IPS-18a (cell line): Measurements from ENCODE around the gene CPLX4.

Experiments
- H3K27ac ChIP-seq: one replicate; pipeline ENCODE4 v1.5.1; 2013; ENCODE audit warnings: low read length
- H3K27me3 ChIP-seq: one replicate; pipeline ENCODE4 v1.6.1; 2013; ENCODE audit warnings: mild to moderate bottlenecking, low read length; ENCODE audit not compliant: control insufficient read depth, insufficient read depth
- H3K36me3 ChIP-seq: one replicate; pipeline ENCODE4 v1.6.1; 2013; ENCODE audit warnings: low read depth, low read length; ENCODE audit not compliant: control insufficient read depth
- H3K4me1 ChIP-seq: one replicate; pipeline ENCODE4 v1.6.1; 2013; ENCODE audit warnings: low read depth, low read length; ENCODE audit not compliant: control insufficient read depth
- H3K4me3 ChIP-seq: one replicate; pipeline ENCODE4 v1.5.1; 2013; ENCODE audit warnings: low read length
- H3K9ac ChIP-seq: one replicate; pipeline ENCODE4 v1.6.1; 2013; ENCODE audit warnings: mild to moderate bottlenecking, low read length, moderate library complexity
- H3K9me3 ChIP-seq: one replicate; pipeline ENCODE4 v1.6.1; 2013; ENCODE audit warnings: low read depth, low read length; ENCODE audit not compliant: control insufficient read depth

CPLX4 gene, protein sequence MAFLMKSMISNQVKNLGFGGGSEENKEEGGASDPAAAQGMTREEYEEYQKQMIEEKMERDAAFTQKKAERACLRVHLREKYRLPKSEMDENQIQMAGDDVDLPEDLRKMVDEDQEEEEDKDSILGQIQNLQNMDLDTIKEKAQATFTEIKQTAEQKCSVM

DNA sequence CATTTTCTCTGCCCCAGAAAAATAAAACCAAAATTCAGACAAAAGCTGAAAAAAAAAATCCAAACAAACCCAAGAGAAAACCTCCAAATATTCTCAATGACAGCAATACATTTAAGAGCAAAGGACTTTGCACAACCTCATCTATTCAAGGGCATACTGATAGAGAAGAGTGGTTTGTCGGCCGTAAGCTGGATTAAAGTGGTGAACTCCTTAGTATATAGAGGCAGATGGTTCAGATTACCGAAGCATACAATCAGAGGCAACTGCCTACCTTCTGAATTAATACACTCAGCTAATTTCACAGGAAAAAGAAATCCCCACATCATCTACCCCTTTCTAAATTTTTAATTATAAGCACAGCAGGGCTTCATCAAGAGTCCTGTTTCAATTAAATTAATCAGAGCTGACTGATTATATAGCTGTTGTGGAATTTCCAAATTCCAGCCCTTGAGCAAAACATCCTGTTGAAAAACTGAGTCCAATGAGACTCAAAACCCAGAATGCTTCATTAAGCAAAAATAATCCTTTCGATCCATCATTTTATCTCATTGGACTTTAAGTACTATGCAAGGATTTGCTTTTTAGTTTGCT is at the start of gene CPLX4:
Gene CPLX4, minus strand, starts transcription at position 190 of the 591 bp plus-strand sequence. Its CDS starts 187 bp downstream, at position 3.
- Histone ChIP-seq H3K36me3 (no peaks in the 10 kb centered on the region), H3K27me3 (no peaks in the 10 kb centered on the region), H3K9me3 (no peaks in the 10 kb centered on the region), H3K27ac (no peak within 1 kb of the TSS), H3K4me3 (no peak within 1 kb of the TSS), H3K9ac (no peak within 1 kb of the TSS), H3K4me1 (no peaks in the 10 kb centered on the region)

- H3K9ac ChIP-seq: no peak overlapping the region
- no peaks in the 10 kb centered on the region for H3K9me3 ChIP-seq
- H3K4me1 ChIP-seq: peaks cover 5% of the 10 kb centered on the region
- H3K4me3 ChIP-seq: no peak overlapping the region
- no peak overlapping the region for H3K27ac ChIP-seq
- H3K27me3 ChIP-seq: peaks cover 35% of the 10 kb centered on the region
- peaks cover 11% of the 10 kb centered on the region for H3K36me3 ChIP-seq
These were observed 41.9 kb upstream of the CPLX4 start for GRCh38 chr18:59360381-59360780.

- H3K27me3 ChIP-seq: peaks cover 35% of the 10 kb centered on the region
- H3K36me3 ChIP-seq: peaks cover 19% of the 10 kb centered on the region
- H3K9me3 ChIP-seq: no peaks in the 10 kb centered on the region
- no peak overlapping the region for H3K9ac ChIP-seq
- H3K4me1 ChIP-seq: peaks cover 5% of the 10 kb centered on the region
- no peak overlapping the region for H3K27ac ChIP-seq
- H3K4me3 ChIP-seq: peak overlapping the region; percentile 50
These were observed 41.1 kb upstream of the CPLX4 start for GRCh38 chr18:59359576-59359952.

DNA sequence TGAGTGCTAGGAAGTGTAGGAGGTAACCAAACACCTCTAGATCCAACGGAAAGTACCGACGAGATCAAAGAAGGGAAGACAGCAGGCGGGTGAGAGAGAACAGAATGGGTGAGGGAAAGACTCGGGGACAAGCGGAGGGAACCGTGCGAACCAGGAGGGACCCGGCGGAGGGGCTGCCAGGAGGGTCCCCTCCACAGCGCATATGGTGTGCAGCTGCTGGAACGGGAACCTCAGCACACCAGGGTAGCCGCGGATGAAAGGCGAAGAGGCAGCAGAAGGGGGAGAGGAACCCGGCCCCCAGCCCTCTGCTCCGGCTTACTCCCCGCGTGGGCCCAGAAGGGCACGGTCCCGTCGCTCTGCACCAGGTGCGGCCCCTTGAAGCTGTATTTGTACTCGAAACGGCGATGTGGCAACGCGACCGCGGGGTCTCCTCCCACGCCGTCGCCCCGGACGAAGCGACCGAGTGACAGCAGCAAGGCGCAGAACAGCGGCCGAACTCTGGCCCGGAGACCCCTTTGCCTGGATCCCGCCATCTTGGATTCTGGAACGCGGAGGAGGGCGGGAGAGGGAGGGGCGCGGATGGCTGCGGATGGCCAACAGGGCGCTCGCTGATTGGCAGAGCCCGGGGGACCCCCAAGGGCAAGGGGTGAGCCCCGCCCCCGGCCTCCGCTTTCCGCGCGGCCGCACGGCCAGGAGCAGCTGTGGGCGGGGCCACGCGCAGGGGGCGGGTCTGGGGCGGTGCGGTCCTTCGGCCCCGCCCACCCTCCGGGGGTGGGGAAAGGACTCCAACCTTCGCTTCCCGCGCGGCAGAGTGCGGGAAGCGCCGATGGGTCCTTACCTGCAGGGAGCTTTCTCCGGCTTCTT is 40.5 kb upstream of the CPLX4 start, which contains the start of gene LMAN1:
Gene LMAN1, minus strand, starts transcription at position 554 of the 864 bp plus-strand sequence. Its CDS starts 21 bp downstream, at position 533.
- H3K4me3 ChIP-seq: peak within 1 kb of the TSS; percentile 96
- H3K9me3 ChIP-seq: no peaks in the 10 kb centered on the region
- H3K36me3 ChIP-seq: peaks cover 25% of the 10 kb centered on the region
- H3K27ac ChIP-seq: peak within 1 kb of the TSS; percentile 80
- H3K4me1 ChIP-seq: peaks cover 5% of the 10 kb centered on the region
- H3K9ac ChIP-seq: peak within 1 kb of the TSS; percentile 91
- H3K27me3 ChIP-seq: peaks cover 35% of the 10 kb centered on the region

GRCh38 chr18:59358414-59358711 is 39.9 kb upstream of the CPLX4 start:
- Histone ChIP-seq H3K4me3 (peak overlapping the region; percentile 96), H3K36me3 (peaks cover 31% of the 10 kb centered on the region), H3K27ac (peak overlapping the region; percentile 80), H3K9me3 (no peaks in the 10 kb centered on the region), H3K4me1 (peaks cover 5% of the 10 kb centered on the region), H3K27me3 (peaks cover 31% of the 10 kb centered on the region), H3K9ac (peak overlapping the region; percentile 91)

DNA sequence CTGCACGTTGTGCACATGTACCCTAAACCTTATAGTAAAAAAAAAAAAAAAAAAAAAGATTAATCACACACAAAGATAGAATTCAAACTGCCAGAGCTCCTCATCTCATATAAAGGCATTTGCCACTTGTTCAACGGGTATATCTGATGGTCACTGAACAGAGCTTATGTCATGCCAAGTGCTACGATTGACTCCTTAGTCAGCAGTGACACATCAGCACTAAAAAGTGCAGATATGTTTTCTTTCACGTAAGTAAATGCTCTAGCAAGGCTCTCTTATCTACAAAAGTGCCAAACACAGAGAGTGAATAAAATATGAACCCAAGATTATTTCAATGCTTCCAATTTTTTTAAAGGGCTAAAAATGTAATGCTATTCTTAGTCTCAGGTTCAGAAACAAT is 39.5 kb upstream of the CPLX4 start:
- Histone ChIP-seq H3K36me3 (peaks cover 35% of the 10 kb centered on the region), H3K9me3 (no peaks in the 10 kb centered on the region), H3K4me1 (peaks cover 5% of the 10 kb centered on the region), H3K27ac (no peak overlapping the region), H3K27me3 (peaks cover 27% of the 10 kb centered on the region), H3K4me3 (peak overlapping the region; percentile 96), H3K9ac (peak overlapping the region; percentile 91)

DNA sequence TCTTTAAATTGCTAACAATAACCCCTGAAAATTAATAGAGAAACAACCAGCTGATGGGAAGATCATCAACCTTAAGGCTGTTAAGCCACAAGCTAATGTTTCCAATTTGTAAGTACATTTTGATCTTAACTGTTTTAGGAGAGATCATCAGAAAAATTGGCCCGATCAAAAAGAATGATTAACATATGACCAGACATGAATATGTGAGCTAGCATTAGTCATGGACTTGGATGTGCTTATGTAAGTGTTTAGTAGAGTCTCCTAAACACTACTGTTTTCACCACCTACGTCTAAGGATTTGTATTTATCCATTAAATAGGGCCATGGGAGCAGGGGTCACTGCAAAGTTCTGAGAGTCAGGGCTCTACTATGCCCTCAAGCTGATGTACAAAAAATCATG is 36.3 kb upstream of the CPLX4 start:
- no peak overlapping the region for H3K27ac ChIP-seq
- H3K4me1 ChIP-seq: peaks cover 5% of the 10 kb centered on the region
- no peak overlapping the region for H3K4me3 ChIP-seq
- no peaks in the 10 kb centered on the region for H3K9me3 ChIP-seq
- H3K9ac ChIP-seq: no peak overlapping the region
- peaks cover 5% of the 10 kb centered on the region for H3K27me3 ChIP-seq
- H3K36me3 ChIP-seq: peaks cover 63% of the 10 kb centered on the region

DNA sequence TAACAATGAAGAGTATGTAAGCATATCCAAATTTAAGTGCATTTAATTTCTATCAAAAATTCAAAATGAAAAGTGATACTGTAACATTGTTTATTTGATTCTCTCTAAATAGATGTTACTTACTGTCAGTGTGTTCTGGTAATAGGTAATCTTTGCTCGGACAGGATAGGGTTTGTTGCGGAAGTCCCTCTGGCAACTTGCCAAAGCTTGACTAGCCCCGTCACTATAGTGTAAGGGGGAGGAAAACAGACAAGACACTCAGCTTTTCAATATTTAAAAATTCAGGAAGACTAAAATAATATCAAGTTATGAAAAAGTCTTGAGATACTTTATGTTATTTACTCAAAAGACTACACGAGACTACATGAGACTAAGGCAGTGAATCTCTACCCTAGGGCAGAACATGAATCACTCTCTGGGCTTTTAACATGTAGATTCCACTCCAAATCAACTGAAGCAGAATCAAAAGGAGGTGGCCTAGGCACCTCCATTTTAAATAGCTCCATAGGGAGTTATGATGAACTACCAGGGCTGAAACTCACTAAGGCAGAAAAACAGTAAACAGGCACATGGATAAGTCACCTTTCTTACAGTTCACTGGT is 34.7 kb upstream of the CPLX4 start:
- Histone ChIP-seq H3K36me3 (peaks cover 78% of the 10 kb centered on the region), H3K27me3 (no peaks in the 10 kb centered on the region), H3K9me3 (no peaks in the 10 kb centered on the region), H3K4me1 (peaks cover 3% of the 10 kb centered on the region), H3K27ac (no peak overlapping the region), H3K9ac (no peak overlapping the region), H3K4me3 (no peak overlapping the region)

- Histone ChIP-seq H3K9ac (no peak overlapping the region), H3K9me3 (no peaks in the 10 kb centered on the region), H3K36me3 (peaks cover 87% of the 10 kb centered on the region), H3K27ac (no peak overlapping the region), H3K4me3 (no peak overlapping the region), H3K27me3 (no peaks in the 10 kb centered on the region), H3K4me1 (no peaks in the 10 kb centered on the region)
These were observed 33.9 kb upstream of the CPLX4 start for GRCh38 chr18:59352250-59352855.

DNA sequence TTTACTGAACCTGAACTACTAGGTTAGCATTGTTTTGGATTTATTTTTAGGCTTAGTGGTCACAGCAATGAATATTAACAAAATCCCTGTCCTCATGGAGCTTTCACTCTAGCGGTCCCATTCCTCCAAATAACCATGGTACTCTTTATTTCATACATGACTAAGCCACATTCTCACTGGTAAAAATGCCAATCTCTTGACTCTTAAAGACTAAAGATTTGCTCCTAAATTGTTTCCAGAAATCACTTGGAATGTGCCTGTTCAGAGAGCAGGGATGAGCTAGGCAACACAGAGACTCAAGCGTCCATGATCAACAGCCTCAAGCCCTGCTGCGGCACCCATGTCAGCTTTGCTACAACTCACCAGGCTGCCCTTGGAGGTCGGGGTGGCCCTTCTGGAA is 27.1 kb upstream of the CPLX4 start:
- no peaks in the 10 kb centered on the region for H3K9me3 ChIP-seq
- no peaks in the 10 kb centered on the region for H3K27me3 ChIP-seq
- no peak overlapping the region for H3K4me3 ChIP-seq
- H3K27ac ChIP-seq: no peak overlapping the region
- no peak overlapping the region for H3K9ac ChIP-seq
- no peaks in the 10 kb centered on the region for H3K4me1 ChIP-seq
- H3K36me3 ChIP-seq: peaks cover 59% of the 10 kb centered on the region

DNA sequence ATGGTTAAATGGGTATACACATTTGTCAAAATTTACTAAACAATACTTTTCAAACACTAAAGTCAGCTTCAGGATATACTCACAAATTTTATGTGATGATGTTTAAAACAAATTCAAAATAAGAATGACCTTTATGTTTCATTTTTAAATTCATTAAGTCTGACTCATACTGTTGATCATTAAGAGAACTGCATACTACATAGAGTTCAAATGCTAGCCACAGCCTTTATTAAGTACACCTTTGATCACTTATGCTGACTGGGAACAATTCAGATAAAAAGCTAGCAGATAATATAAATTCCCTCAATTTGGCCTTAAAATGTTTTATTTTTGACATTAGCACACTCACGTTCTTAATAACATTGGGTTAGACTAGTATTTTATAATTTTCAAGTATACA is 26.5 kb upstream of the CPLX4 start:
- no peak overlapping the region for H3K4me3 ChIP-seq
- peaks cover 58% of the 10 kb centered on the region for H3K36me3 ChIP-seq
- H3K9me3 ChIP-seq: no peaks in the 10 kb centered on the region
- H3K27me3 ChIP-seq: no peaks in the 10 kb centered on the region
- no peaks in the 10 kb centered on the region for H3K4me1 ChIP-seq
- no peak overlapping the region for H3K9ac ChIP-seq
- H3K27ac ChIP-seq: no peak overlapping the region
